ENCODE data around the gene TPO.

TPO gene

DNA sequence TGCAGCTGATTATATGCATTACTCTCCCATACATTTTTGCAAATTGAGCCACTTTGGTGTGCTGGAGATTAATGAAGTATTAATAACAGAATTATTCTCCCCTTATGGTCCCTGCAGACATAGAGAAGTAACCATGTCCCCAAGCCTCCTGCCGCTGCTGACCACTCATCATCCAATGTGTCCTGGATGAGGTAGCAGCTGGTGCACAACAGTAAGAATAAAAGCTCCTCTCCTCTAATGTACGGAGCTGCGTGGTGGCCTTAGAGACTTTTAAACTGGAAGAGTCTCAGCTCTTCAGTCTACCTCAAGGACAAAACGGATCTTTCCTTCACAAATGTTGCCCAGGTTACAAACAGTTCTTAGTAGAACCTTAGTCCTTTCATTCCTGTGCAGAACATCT lies 37.7 kb downstream of the TPO start:
- DNase-seq (ENCODE audit: low read depth): no peak

GRCh38 chr2:1451422-1451821 lies 38.2 kb downstream of the TPO start:
- DNase-seq (ENCODE audit: low read depth): no peak

DNA sequence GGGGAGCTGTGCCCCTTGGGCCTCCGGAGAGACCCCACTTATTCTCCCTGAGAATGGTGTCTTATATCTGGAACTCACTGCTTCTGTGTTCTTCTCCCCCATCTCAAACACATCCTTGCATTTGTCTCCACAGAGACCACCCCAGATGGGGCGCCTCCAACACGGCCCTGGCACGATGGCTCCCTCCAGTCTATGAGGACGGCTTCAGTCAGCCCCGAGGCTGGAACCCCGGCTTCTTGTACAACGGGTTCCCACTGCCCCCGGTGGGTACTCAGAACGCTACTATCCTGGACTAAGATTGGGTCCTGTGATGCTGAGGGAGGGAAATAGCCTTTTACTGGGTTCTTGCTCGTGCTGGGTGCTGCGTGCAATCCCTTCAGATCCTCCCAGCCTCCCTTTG lies 40.3 kb downstream of the TPO start:
- no peak for DNase-seq (ENCODE audit: low read depth)

DNA sequence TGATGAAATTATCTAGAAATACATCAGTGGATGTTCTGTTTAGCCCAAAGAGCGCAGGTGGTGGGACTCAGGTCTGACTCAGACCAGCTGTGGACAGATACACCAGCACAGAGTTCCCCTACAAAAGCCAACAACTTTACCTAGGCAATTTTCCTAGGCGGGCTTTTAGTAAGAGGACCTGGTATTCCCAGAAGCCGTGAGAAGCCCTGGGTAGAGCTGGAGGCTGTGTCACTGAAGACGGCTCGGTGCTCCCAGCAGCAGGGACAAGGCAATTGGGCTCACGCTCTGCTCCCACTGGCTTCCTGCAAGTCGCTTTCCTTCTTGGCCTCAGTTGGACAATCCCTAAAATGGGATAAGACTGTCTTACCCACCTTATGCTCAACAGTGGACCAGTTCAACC lies 41.1 kb downstream of the TPO start:
- DNase-seq (ENCODE audit: low read depth): no peak

- peak; percentile 28 for DNase-seq (ENCODE audit: low read depth)
Measured at GRCh38 chr2:1455466-1455865, 42.2 kb downstream of the TPO start.

DNA sequence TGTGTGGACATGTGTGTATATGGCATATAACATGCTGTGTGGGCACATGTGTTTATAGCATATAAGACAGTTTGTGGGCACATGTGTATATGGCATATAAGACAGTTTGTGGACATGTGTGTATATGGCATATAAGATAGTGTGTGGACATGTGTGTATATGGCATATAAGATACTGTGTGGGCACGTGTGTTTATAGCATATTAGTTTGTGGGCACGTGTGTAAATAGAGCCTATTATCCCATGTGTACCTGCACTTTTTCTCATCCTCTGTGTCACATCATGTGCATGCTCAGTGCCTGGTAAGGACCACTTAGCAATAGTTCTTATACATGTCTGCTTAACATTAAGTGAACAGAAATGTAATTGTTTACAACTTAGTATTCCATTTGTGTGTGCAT lies 45.2 kb downstream of the TPO start:
- no peak for DNase-seq (ENCODE audit: low read depth)

DNA sequence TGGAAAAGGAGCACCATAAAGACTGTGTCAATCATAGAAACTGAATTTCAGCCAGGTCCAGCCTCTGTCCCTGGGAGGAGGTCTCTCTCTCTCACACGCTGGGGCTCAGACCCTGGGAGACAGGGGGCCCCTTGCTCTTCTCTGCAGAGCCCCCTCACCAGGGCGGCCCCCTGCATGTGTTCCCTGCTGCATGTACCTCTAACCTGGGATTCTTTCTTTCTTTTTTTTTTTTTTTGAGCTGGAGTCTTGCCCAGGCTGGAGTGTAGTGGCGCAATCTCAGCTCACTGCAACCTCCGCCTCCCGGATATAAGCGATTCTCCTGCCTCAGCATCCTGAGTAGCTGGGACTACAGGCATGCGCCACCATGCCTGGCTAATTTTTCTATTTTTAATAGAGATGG lies 46.5 kb downstream of the TPO start:
- no peak for DNase-seq (ENCODE audit: low read depth)

GRCh38 chr2:1460851-1461418 lies 47.7 kb downstream of the TPO start:
- no peak for DNase-seq (ENCODE audit: low read depth)

GRCh38 chr2:1461507-1462390 lies 48.5 kb downstream of the TPO start:
- DNase-seq (ENCODE audit: low read depth): no peak

- no peak for DNase-seq (ENCODE audit: low read depth)
Measured at GRCh38 chr2:1462994-1463393, 49.7 kb downstream of the TPO start.

GRCh38 chr2:1472350-1472749 lies 59.1 kb downstream of the TPO start:
- no peak for DNase-seq (ENCODE audit: low read depth)

GRCh38 chr2:1476617-1477195 lies 63.4 kb downstream of the TPO start:
- DNase-seq (ENCODE audit: low read depth): no peak

- DNase-seq (ENCODE audit: low read depth): no peak
Measured at GRCh38 chr2:1477196-1478040, 64.2 kb downstream of the TPO start.

DNA sequence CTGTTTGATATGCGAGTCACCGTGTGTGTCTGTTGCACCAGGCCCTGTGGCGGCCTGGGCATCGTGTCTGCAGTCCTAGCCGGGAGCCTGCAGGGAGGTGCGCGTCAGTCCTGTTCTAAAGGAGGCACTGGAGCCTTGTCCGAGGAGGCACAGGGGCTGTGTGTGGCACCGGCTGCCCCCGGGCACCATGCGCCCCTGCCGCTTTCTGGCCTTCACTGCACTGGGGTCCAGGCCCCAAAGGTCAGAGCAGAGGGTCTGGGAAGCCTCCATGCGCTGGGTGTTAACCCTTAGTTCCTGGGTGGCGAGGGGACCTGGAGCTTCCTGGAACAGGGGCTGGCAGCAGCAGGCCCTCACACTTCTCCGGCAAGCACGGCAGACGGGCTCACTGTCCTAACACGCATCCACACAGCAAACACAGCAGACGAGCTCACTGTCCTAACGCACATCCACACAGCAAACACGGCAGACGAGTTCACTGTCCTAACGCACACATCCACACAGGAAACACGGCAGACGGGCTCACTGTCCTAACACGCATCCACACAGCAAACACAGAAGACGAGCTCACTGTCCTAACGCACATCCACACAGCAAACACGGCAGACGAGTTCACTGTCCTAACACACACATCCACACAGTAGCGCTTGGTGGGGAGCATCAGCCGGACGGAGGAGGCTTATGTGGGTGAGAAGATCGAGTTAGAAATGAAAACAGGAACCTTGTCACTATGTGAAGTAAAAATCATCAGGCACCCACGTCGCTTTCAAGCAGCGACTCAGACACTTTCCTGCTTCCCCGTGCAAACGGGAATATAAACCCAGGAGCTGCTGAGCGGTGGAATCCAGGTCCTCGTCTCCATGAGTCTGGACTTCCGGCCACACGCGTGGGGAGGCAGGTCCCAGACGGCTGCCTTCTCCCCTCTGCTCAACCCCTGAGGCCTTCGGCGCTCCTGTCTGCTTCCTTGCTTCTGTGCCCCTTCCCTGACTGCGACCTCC lies 65.3 kb downstream of the TPO start:
- no peak for DNase-seq (ENCODE audit: low read depth)

DNA sequence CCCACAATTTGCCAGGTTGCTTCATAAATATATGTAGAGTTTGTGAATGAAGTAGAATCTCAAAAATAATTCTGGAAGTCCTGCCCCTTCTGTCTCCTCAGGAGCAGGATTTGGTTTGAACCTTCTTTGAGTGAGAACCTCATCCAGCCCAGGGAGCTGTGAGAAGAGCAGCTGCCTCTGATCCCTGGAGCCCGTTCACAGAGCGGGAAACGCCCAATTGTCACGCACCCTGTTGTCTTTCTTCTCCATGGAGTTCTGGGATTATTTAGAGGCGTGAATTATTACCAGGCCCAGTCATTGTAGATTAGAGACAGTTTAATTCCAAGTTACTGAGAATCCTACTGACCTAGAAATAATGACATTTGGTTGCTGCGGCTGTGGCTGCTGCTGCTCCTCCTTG lies 66.1 kb downstream of the TPO start:
- no peak for DNase-seq (ENCODE audit: low read depth)

GRCh38 chr2:1480671-1481076 lies 67.4 kb downstream of the TPO start:
- DNase-seq (ENCODE audit: low read depth): no peak

- no peak for DNase-seq (ENCODE audit: low read depth)
Measured at GRCh38 chr2:1481406-1482252, 68.4 kb downstream of the TPO start.

DNA sequence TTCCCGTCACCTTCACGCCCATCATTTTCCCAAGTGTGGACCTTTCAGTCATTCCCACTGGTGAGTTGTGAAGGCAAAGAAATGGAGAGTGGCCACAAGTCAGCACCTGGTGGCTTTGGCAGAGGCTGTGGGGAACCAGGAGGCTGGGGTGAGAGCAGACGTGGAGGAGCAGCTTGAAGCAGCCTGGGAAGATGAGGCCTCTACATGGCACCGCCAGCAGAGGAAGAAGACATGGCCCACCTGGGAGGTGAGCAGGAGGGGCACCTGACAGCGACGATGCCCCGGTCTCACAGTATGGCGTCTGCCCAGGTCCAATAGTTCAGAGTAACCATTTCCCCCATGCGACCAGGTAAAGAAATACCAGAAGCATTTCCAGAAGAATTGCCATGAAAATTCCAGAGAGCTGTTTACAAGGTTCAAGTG lies 69.0 kb downstream of the TPO start:
- no peak for DNase-seq (ENCODE audit: low read depth)

DNA sequence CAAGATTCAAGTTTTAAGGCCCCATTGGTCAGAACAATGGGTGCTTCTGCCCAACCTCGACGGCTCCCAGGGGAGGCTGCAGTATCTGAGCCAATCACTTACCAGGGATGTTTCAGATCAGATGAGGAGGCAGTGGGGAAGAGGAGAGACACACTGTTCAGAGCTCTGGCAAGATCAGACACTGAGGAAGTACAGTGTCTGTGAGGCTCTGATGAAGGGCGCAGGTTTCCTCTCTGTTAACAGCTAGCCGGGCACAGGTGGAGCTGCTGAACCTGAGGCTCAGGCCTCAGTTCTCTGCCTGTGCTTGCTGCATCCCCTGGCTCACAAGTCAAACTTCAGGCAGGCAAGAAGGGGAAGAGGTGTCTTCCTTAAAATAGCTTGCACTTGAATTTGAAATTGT lies 69.7 kb downstream of the TPO start:
- DNase-seq (ENCODE audit: low read depth): no peak

GRCh38 chr2:1483551-1483950 lies 70.3 kb downstream of the TPO start:
- no peak for DNase-seq (ENCODE audit: low read depth)
